Naive thymus-derived CD8-positive, alpha-beta T cell (primary cell): ENCODE data around the gene PIM3. TPM values are rescaled to one million over a fixed set of nuclear protein-coding genes. Genes with fewer than 3 reads are reported as not detected.

Experiments used
- ATAC-seq, 2 donors: fragments of 150-1000 bp; cut with Tn5 transposase in 1 of 2; sonication (Bioruptor Pico), chemical (Tn5 transposase) in 1 of 2; 1 replicate in 1 of 2; 2 replicates in 1 of 2; pipeline ENCODE4 v1.10.0; 2021; ENCODE audit warnings: mild to moderate bottlenecking in 2 of 2, moderate library complexity in 2 of 2
- POLR2A ChIA-PET: fragments of 350-600 bp; sonication (Branson Sonifier 250); formaldehyde crosslinking; loops from one replicate; lab custom pipeline; 2021; ENCODE audit warnings: antibody characterized with exemption; lab: Charles Lee
- DNase-seq, 10 donors: peaks; one replicate each; pipeline versions ENCODE4 v3.0.0 to v3.0.0-alpha.2; 2020 to 2022
- H3K27ac Mint-ChIP-seq, 10 donors: one replicate each; pipeline ENCODE4 v1.8.0; 2020 to 2022; ENCODE audit warnings: mild to moderate bottlenecking in 10 of 10, mixed read lengths in 10 of 10, moderate library complexity in 4 of 10, inconsistent platforms in 1 of 10
- H3K27me3 Mint-ChIP-seq, 5 donors: one replicate each; pipeline ENCODE4 v1.8.0; 2021 to 2022; ENCODE audit warnings: mixed read lengths in 5 of 5
- H3K36me3 Mint-ChIP-seq, 3 donors: one replicate each; pipeline ENCODE4 v1.8.0; 2020 to 2022; ENCODE audit warnings: mixed read lengths in 3 of 3, mild to moderate bottlenecking in 2 of 3, inconsistent platforms in 1 of 3
- H3K4me1 Mint-ChIP-seq, 4 donors: one replicate each; pipeline ENCODE4 v1.8.0; 2021 to 2022; ENCODE audit warnings: mixed read lengths in 4 of 4
- H3K4me3 Mint-ChIP-seq, 10 donors: one replicate each; pipeline ENCODE4 v1.8.0; 2020 to 2022; ENCODE audit warnings: mild to moderate bottlenecking in 10 of 10, mixed read lengths in 10 of 10, moderate library complexity in 6 of 10, inconsistent platforms in 1 of 10
- H3K9me3 Mint-ChIP-seq, 9 donors: one replicate each; pipeline ENCODE4 v1.8.0; 2020 to 2022; ENCODE audit warnings: mixed read lengths in 9 of 9, mild to moderate bottlenecking in 3 of 9, inconsistent platforms in 1 of 9, moderate library complexity in 1 of 9
- polyA plus RNA-seq, 3 donors: library from polyadenylated mRNA; unstranded; fragments of 300-500 nt; fragmentation: Illumina TruSeq; gene quantifications; one replicate each; pipeline ENCODE4 v1.2.3, GENCODE V29; 2021
- total RNA-seq, 8 experiments: library from RNA in 2 of 8; stranded (reverse) in 2 of 8; gene quantifications; one replicate each; pipeline ENCODE4 v1.2.3 and lab custom pipeline; 2021 to 2026

Gene PIM3
- total and polyA plus RNA-seq, 5 experiments from 2014 or later, result 12.4 to 44.0 (median 26.0) TPM

DNA sequence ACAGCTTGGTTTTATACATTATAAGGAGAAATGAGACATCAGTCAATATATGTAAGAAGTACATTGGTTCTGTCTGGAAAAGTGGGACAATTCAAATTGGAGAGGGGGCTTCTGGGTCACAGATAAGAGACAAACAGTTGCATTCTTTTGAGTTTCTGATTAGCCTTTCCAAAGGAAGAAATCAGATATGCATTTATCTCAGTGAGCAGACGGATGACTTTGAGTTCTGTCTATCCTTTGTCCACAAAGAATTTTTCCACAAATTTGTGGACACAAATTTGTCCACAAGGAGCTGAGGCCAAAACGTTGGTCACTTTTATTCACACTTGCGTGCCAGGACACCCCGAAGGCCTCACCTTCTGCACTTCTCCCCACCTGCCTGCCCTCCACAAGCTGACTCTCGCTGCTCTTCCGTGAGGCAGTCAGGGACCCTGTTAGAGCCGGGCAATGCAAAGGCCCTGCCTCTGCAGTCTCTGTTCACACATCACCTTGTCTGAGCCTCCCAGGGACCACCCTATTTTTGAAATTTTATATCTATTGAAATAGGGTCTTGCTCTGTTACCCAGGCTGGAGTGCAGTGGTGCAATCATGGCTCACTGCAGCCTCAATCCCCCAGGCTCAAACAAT, 31.4 kb downstream of the PIM3 start:
- ATAC-seq, result no peak
- DNase-seq, result no peak
- POLR2A ChIA-PET, result interaction anchor here (0.6 to 2.6 kb wide), 2 partner anchors 61 to 124 kb away, joined by 4 to 10 read pairs; no protein-coding TSS in a partner anchor
- peaks cover 0 to 2% (median 0%) of the 10 kb centered on the region in 5 donors for H3K27me3 Mint-ChIP-seq
- H3K27ac Mint-ChIP-seq, result no peak overlapping the region
- H3K9me3 Mint-ChIP-seq, result peaks cover 3 to 31% (median 10%) of the 10 kb centered on the region in 9 donors
- H3K4me1 Mint-ChIP-seq, result peaks cover 4 to 8% (median 6%) of the 10 kb centered on the region in 4 donors
- H3K36me3 Mint-ChIP-seq, result peaks cover 0 to 12% (median 4%) of the 10 kb centered on the region in 3 donors
- H3K4me3 Mint-ChIP-seq, result no peak overlapping the region

DNA sequence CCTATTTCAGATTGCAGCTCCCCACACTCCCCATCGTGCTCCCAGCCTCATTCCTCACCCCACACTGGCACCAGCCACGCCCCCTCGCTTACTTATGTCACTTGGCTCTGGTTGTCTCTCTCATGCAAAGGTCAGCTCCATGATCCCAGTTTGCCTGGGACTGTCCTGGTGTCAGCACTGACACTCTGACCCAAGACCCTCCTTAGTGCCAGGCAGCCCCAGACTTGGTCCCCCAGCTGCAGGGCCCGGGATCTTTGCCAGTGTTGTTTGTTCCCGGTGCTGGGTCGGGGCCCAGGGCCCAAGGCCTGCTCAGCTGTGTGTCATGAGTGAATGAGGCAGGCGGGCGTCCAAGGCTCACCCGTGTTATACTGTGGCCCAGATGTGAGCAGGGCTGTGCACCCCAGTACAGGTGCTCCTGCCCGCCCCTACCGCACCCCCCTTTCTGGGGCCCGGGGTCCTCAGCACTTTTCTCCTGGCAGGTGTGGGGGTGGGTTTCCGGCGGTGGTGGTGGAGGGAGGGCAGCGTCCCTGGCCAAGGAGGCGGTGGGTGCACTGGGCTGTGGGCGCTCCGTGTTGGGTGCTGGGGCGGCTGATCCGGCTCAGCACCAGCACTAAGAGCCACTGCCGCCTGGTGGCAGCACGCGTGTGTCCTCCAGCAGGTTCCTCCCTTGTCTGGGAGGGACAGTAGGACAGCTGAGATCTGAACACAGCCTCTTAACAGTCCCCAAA, 32.5 kb downstream of the PIM3 start:
- H3K36me3 Mint-ChIP-seq, result peaks cover 0 to 7% (median 4%) of the 10 kb centered on the region in 3 donors
- peaks cover 1 to 25% (median 10%) of the 10 kb centered on the region in 9 donors for H3K9me3 Mint-ChIP-seq
- POLR2A ChIA-PET, result interaction anchor here (0.5 to 2.6 kb wide), 5 partner anchors 10 to 66 kb away, joined by 3 to 10 read pairs (median 3); no protein-coding TSS in a partner anchor
- H3K4me3 Mint-ChIP-seq, result peak overlapping the region in 1 of 10 donors; percentile 36
- ATAC-seq (peak; percentile 94 to 99), DNase-seq (peak; percentile 40 to 82 (median 56))
- peaks cover 4 to 8% (median 6%) of the 10 kb centered on the region in 4 donors for H3K4me1 Mint-ChIP-seq
- peaks cover 0 to 2% (median 0%) of the 10 kb centered on the region in 5 donors for H3K27me3 Mint-ChIP-seq
- H3K27ac Mint-ChIP-seq, result peak overlapping the region in 4 of 10 donors; percentile 24 to 50 (median 43)

GRCh38 chr22:49993649-49994360, 33.2 kb downstream of the PIM3 start:
- Mint-ChIP-seq H3K36me3 (peaks cover 0 to 7% (median 4%) of the 10 kb centered on the region in 3 donors), H3K4me1 (peaks cover 8 to 11% (median 9%) of the 10 kb centered on the region in 4 donors), H3K27me3 (peaks cover 0 to 4% (median 0%) of the 10 kb centered on the region in 5 donors), H3K27ac (peak overlapping the region in 4 of 10 donors; percentile 24 to 50 (median 40)), H3K9me3 (peaks cover 1 to 20% (median 14%) of the 10 kb centered on the region in 9 donors), H3K4me3 (peak overlapping the region in 1 of 10 donors; percentile 29)
- POLR2A ChIA-PET, result interaction anchor here (0.9 to 2.6 kb wide), 6 partner anchors 23 to 66 kb away, joined by 3 to 10 read pairs (median 3); no protein-coding TSS in a partner anchor
- ATAC-seq, result no peak
- peak in 1 of 10 donors; percentile 63 for DNase-seq

GRCh38 chr22:49994361-49995040, 33.9 kb downstream of the PIM3 start:
- Mint-ChIP-seq H3K4me1 (peaks cover 8 to 13% (median 10%) of the 10 kb centered on the region in 4 donors), H3K27me3 (peaks cover 0 to 8% (median 0%) of the 10 kb centered on the region in 5 donors), H3K36me3 (peaks cover 0 to 7% (median 4%) of the 10 kb centered on the region in 3 donors), H3K9me3 (peaks cover 1 to 19% (median 12%) of the 10 kb centered on the region in 9 donors), H3K27ac (no peak overlapping the region), H3K4me3 (no peak overlapping the region)
- POLR2A ChIA-PET, result interaction anchor here (0.9 to 2.6 kb wide), 6 partner anchors 26 to 67 kb away, joined by 3 to 10 read pairs (median 4); no protein-coding TSS in a partner anchor
- DNase-seq (peak in 1 of 10 donors; percentile 50), ATAC-seq (no peak)

DNA sequence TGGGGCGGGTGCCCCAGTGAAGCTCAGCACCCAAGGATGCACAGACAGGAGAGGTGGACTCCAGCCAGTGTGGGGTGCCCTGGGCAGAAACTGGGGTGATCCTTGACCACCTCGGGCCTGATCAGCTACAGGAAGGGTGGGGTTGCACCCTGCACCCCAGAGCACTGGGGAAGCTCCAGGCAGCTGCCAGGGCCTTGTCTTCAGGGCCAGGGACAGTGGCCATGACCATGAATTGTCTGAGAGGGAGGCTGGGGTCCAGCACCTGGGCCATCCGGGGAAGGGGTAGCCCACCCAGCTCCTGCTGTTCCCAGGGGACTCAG, 34.4 kb downstream of the PIM3 start:
- H3K4me1 Mint-ChIP-seq, result peaks cover 8 to 13% (median 10%) of the 10 kb centered on the region in 4 donors
- no peak for DNase-seq
- peaks cover 0 to 7% (median 4%) of the 10 kb centered on the region in 3 donors for H3K36me3 Mint-ChIP-seq
- POLR2A ChIA-PET, result interaction anchor here (1.3 to 1.6 kb wide), 2 partner anchors 26 to 32 kb away, joined by 4 to 5 read pairs; no protein-coding TSS in a partner anchor
- no peak overlapping the region for H3K27ac Mint-ChIP-seq
- H3K27me3 Mint-ChIP-seq, result peaks cover 0 to 8% (median 0%) of the 10 kb centered on the region in 5 donors
- no peak overlapping the region for H3K4me3 Mint-ChIP-seq
- no peak for ATAC-seq
- peaks cover 1 to 17% (median 11%) of the 10 kb centered on the region in 9 donors for H3K9me3 Mint-ChIP-seq

DNA sequence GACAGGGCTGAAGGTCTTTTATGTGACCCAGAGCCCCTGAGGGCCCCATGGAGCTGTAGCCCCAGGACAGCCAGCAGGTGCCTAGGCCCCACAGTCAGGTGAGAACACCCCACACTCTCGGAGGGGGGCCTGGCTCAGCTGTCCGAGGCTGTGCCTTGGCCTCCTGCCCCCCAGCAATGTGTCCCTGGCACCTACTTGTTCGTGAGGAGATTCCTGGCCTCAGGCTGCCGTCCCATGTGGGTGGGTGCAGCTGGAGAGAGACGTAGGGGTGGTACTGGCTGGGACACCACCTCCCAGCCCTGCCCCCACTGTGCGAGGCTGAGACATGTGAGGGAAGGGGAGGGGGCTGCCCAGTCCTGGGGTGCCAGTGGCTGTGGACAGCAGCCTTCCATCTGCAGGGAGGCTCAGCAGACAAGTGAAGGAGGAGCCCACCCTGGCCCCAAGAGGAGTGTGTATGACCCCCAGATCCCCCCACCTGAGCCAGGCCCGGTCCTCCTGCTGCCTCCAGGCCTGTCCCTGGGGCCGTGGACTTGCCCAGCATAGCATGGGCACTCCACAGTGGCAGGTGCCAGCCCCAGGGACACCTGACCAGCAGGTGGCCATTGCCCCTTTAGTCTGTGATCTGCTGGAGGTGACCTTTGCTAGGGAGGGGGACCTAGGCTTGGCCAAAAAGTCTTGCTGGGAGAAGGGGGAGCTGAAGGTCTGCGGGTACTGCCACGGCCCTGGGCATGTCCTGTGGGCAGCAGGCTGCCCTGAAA, 35.0 kb downstream of the PIM3 start:
- DNase-seq, result no peak
- Mint-ChIP-seq H3K27ac (no peak overlapping the region), H3K4me3 (no peak overlapping the region), H3K27me3 (peaks cover 0 to 8% (median under 1%) of the 10 kb centered on the region in 5 donors), H3K9me3 (peaks cover 1 to 16% (median 8%) of the 10 kb centered on the region in 9 donors), H3K36me3 (peaks cover 0 to 7% (median 4%) of the 10 kb centered on the region in 3 donors), H3K4me1 (peaks cover 8 to 13% (median 10%) of the 10 kb centered on the region in 4 donors)
- POLR2A ChIA-PET, result interaction anchor here (1.3 to 1.6 kb wide), 2 partner anchors 27 to 33 kb away, joined by 4 to 5 read pairs; no protein-coding TSS in a partner anchor
- no peak for ATAC-seq

- DNase-seq, result peak in 1 of 10 donors; percentile 51
- Mint-ChIP-seq H3K4me1 (peaks cover 7 to 15% (median 10%) of the 10 kb centered on the region in 4 donors), H3K36me3 (peaks cover 0 to 3% (median 1%) of the 10 kb centered on the region in 3 donors), H3K4me3 (no peak overlapping the region), H3K27me3 (peaks cover 0 to 8% (median 2%) of the 10 kb centered on the region in 5 donors), H3K9me3 (peaks cover 0 to 10% (median 2%) of the 10 kb centered on the region in 9 donors), H3K27ac (no peak overlapping the region)
- POLR2A ChIA-PET, result no interaction called here
- no peak for ATAC-seq
Measured at GRCh38 chr22:49996119-49996517, 35.5 kb downstream of the PIM3 start.

- POLR2A ChIA-PET, result no interaction called here
- H3K4me1 Mint-ChIP-seq, result peaks cover 7 to 15% (median 10%) of the 10 kb centered on the region in 4 donors
- no peaks in the 10 kb centered on the region for H3K36me3 Mint-ChIP-seq
- DNase-seq (peak in 1 of 10 donors; percentile 32), ATAC-seq (no peak)
- peaks cover 0 to 9% (median 2%) of the 10 kb centered on the region in 5 donors for H3K27me3 Mint-ChIP-seq
- H3K4me3 Mint-ChIP-seq, result no peak overlapping the region
- no peak overlapping the region for H3K27ac Mint-ChIP-seq
- H3K9me3 Mint-ChIP-seq, result peaks cover 0 to 8% (median 0%) of the 10 kb centered on the region in 9 donors
Measured at GRCh38 chr22:49996518-49997250, 36.1 kb downstream of the PIM3 start.

GRCh38 chr22:49997251-49997599, 36.7 kb downstream of the PIM3 start:
- POLR2A ChIA-PET, result no interaction called here
- Mint-ChIP-seq H3K9me3 (peaks cover 0 to 5% (median 0%) of the 10 kb centered on the region in 9 donors), H3K27ac (no peak overlapping the region), H3K36me3 (no peaks in the 10 kb centered on the region), H3K4me1 (peaks cover 7 to 15% (median 10%) of the 10 kb centered on the region in 4 donors), H3K27me3 (peaks cover 0 to 9% (median 2%) of the 10 kb centered on the region in 5 donors), H3K4me3 (no peak overlapping the region)
- no peak for ATAC-seq
- peak in 1 of 10 donors; percentile 31 for DNase-seq

GRCh38 chr22:49997932-49998717, 37.6 kb downstream of the PIM3 start:
- Mint-ChIP-seq H3K9me3 (peaks cover 0 to 4% (median 0%) of the 10 kb centered on the region in 9 donors), H3K4me1 (peaks cover 4 to 15% (median 7%) of the 10 kb centered on the region in 4 donors), H3K4me3 (peak overlapping the region in 8 of 10 donors; percentile 2 to 51 (median 14)), H3K36me3 (no peaks in the 10 kb centered on the region), H3K27ac (peak overlapping the region in 4 of 10 donors; percentile 7 to 56 (median 26)), H3K27me3 (peaks cover 0 to 9% (median 2%) of the 10 kb centered on the region in 5 donors)
- POLR2A ChIA-PET, result no interaction called here
- DNase-seq (peak in 2 of 10 donors; percentile 4 to 37), ATAC-seq (no peak)
